Adrenal gland (tissue), 12 donors: ENCODE results near the gene ARHGAP26. TPM values are rescaled to one million over a fixed set of nuclear protein-coding genes. Genes with fewer than 3 reads are reported as not detected.

Source experiments
- DNase-seq, 7 donors: peaks; one replicate each; pipeline ENCODE4 v3.0.0-alpha.2; 2019 to 2020
- H3K27ac ChIP-seq, 5 donors: fragments of 200-600 bp; sonication (generic) in 4 of 5; 1 replicate in 3 of 5; 2 replicates in 2 of 5; pipeline versions ENCODE4 v1.5.1 to v1.8.0; 2016 to 2020; ENCODE audit warnings: mild to moderate bottlenecking in 1 of 5
- H3K27me3 ChIP-seq: fragments of 200-600 bp; 2 replicates; pipeline ENCODE4 v1.8.0; 2021
- H3K36me3 ChIP-seq, 2 donors: fragments of 200-600 bp; replicated peaks in 1 of 2; 1 replicate in 1 of 2; 2 replicates in 1 of 2; pipeline versions ENCODE4 v1.5.1 to v1.8.0; 2018 to 2022
- H3K4me1 ChIP-seq, 2 donors: fragments of 200-600 bp; replicated peaks in 1 of 2; 1 replicate in 1 of 2; 2 replicates in 1 of 2; pipeline versions ENCODE4 v1.5.1 to v1.8.0; 2018 to 2021
- H3K4me3 ChIP-seq, 4 donors: fragments of 200-600 bp; sonication (generic) in 3 of 4; one replicate each; pipeline ENCODE4 v1.5.1; 2016 to 2018
- H3K9me3 ChIP-seq, 3 donors: fragments of 200-600 bp; sonication (generic) in 1 of 3; replicated peaks in 1 of 3; 1 replicate in 2 of 3; 2 replicates in 1 of 3; pipeline versions ENCODE4 v1.5.1 to v1.8.0; 2016 to 2021
- POLR2A ChIP-seq, 2 donors: fragments of 450-650 bp; IDR thresholded peaks; one replicate each; pipeline ENCODE4 v1.6.1; 2017; ENCODE audit warnings: antibody characterized with exemption in 2 of 2, mild to moderate bottlenecking in 2 of 2, moderate library complexity in 1 of 2
- WGBS, 4 donors: extraction: QIAGEN DNeasy Blood & Tissue Kit in 2 of 4; methylation state at CpG; one replicate each; pipeline versions ENCODE4 v1.1.5 to v1.1.7; 2013 to 2017; 5-methylcytosine and 5-hydroxymethylcytosine counted together
- intact Hi-C, 2 donors: fragments of 100-400 bp; cut with DNase I; formaldehyde crosslinking; loops; one replicate each; pipeline versions ENCODE4 v1.14.1 to v1.15.0; 2022 to 2023
- polyA plus RNA-seq, 3 donors: library from polyadenylated mRNA; stranded (reverse); fragments of 200-250 nt in 2 of 3; fragments of 350-450 nt in 1 of 3; fragmentation: Illumina TruSeq in 1 of 3; extraction: RNeasy Lipid Tissue Mini Kit (QIAGEN cat#74804) in 1 of 3; gene quantifications; one replicate each; pipeline ENCODE4 v1.2.3, GENCODE V29; 2013 to 2014
- total RNA-seq, 9 donors: library from RNA; depleted of rRNA in 4 of 9; stranded (reverse); fragments of >200 nt in 4 of 9; fragments of 120-200 nt in 1 of 9; fragmentation: NEBNext Ultra II Directional in 1 of 9; extraction: Animal tissue kit (Norgen Biotek cat#: 25700) in 1 of 9; gene quantifications; one replicate each; pipeline versions ENCODE4 v1.1.0 to v1.2.4, GENCODE V29; 2013 to 2023
- TF ChIP-seq, protein P1 (sequence below), 6 experiments: fragments of 450-650 bp in 4 of 6; fragments of 200-600 bp in 2 of 6; sonication (generic) in 1 of 6; IDR thresholded peaks; 1 replicate in 5 of 6; 2 replicates in 1 of 6; pipeline versions ENCODE4 v1.5.1 to v1.8.0; 2016 to 2021; ENCODE audit warnings: antibody characterized with exemption in 6 of 6, mild to moderate bottlenecking in 2 of 6, moderate library complexity in 1 of 6
- donor health status: healthy with polysubstance abuse.
- donor health status: Bipolar disorder and iron deficiency.
- donor health status: DM: yes; HTN: yes; CAD: no.
- donor health status: DM: no; HTN: no; CAD: no.
- donor health status: DM: no; HTN: no; CAD: no.
- donor health status: DM: yes; HTN: yes; CAD: no.

Gene ARHGAP26
- total and polyA plus RNA-seq, 12 donors = 3.0 to 21.7 (median 10.8) TPM

DNA sequence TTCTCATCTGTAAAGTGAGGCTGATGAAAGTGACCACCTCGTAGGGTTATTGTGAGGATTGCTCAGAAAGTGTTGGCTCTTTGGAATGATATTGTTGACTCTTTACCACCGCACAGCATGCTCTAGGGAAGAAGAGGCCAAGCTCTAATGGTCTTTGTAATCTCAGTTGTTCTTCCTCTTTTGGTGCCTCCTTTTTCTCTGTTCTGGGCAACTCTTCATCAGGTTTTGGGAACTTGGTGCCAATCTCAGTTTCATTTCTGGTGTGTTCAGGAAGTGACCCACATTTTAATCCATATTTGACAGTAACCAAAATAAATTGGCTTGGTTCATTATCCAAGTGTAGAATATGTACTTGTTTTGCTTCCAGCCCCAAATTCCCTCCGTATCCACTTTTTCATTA lies 25.1 kb downstream of the ARHGAP26 start:
- no peaks in the 10 kb centered on the region for H3K36me3 ChIP-seq
- no peaks in the 10 kb centered on the region for H3K27me3 ChIP-seq
- intact Hi-C loops = no loop called here
- no peaks in the 10 kb centered on the region for H3K9me3 ChIP-seq
- WGBS, 4 donors = 71 to 80% (median 76%) methylated on average over 3 of the region's 3 CpGs
- H3K4me1 ChIP-seq = peaks cover 0 to 38% of the 10 kb centered on the region in 2 donors
- DNase-seq = no peak
- TF ChIP-seq, protein P1, sequence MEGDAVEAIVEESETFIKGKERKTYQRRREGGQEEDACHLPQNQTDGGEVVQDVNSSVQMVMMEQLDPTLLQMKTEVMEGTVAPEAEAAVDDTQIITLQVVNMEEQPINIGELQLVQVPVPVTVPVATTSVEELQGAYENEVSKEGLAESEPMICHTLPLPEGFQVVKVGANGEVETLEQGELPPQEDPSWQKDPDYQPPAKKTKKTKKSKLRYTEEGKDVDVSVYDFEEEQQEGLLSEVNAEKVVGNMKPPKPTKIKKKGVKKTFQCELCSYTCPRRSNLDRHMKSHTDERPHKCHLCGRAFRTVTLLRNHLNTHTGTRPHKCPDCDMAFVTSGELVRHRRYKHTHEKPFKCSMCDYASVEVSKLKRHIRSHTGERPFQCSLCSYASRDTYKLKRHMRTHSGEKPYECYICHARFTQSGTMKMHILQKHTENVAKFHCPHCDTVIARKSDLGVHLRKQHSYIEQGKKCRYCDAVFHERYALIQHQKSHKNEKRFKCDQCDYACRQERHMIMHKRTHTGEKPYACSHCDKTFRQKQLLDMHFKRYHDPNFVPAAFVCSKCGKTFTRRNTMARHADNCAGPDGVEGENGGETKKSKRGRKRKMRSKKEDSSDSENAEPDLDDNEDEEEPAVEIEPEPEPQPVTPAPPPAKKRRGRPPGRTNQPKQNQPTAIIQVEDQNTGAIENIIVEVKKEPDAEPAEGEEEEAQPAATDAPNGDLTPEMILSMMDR (IDR thresholded peaks at IDR 0.05) = no peak
- TF ChIP-seq POLR2A (IDR thresholded peaks at IDR 0.05) = no peak
- H3K4me3 ChIP-seq = no peak overlapping the region
- peak overlapping the region in 2 of 5 donors; percentile 18 to 63 for H3K27ac ChIP-seq

GRCh38 chr5:142796492-142797109 lies 26.4 kb downstream of the ARHGAP26 start:
- WGBS, 4 donors = 58 to 70% (median 64%) methylated on average over 4 of the region's 4 CpGs
- intact Hi-C loops = no loop called here
- no peak overlapping the region for H3K27ac ChIP-seq

GRCh38 chr5:142797420-142797819 lies 27.2 kb downstream of the ARHGAP26 start:
- WGBS, 4 donors = 68 to 86% (median 75%) methylated on average over 3 of the region's 3 CpGs
- Histone ChIP-seq H3K36me3 (no peaks in the 10 kb centered on the region), H3K27ac (peak overlapping the region in 2 of 5 donors; percentile 22 to 48), H3K4me1 (peaks cover 0 to 38% of the 10 kb centered on the region in 2 donors), H3K27me3 (no peaks in the 10 kb centered on the region), H3K4me3 (no peak overlapping the region), H3K9me3 (no peaks in the 10 kb centered on the region)
- TF ChIP-seq, protein P1 (IDR thresholded peaks at IDR 0.05) = no peak
- TF ChIP-seq POLR2A (IDR thresholded peaks at IDR 0.05) = no peak
- DNase-seq = no peak
- intact Hi-C loops = no loop called here

More at GRCh38 chr5:142796492-142797109, 26.4 kb downstream of the ARHGAP26 start:
- Histone ChIP-seq H3K9me3 (no peaks in the 10 kb centered on the region), H3K4me3 (no peak overlapping the region), H3K36me3 (no peaks in the 10 kb centered on the region), H3K27me3 (no peaks in the 10 kb centered on the region), H3K4me1 (peaks cover 0 to 38% of the 10 kb centered on the region in 2 donors)
- TF ChIP-seq, protein P1 (IDR thresholded peaks at IDR 0.05) = no peak
- no peak for TF ChIP-seq POLR2A (IDR thresholded peaks at IDR 0.05)
- DNase-seq = no peak

DNA sequence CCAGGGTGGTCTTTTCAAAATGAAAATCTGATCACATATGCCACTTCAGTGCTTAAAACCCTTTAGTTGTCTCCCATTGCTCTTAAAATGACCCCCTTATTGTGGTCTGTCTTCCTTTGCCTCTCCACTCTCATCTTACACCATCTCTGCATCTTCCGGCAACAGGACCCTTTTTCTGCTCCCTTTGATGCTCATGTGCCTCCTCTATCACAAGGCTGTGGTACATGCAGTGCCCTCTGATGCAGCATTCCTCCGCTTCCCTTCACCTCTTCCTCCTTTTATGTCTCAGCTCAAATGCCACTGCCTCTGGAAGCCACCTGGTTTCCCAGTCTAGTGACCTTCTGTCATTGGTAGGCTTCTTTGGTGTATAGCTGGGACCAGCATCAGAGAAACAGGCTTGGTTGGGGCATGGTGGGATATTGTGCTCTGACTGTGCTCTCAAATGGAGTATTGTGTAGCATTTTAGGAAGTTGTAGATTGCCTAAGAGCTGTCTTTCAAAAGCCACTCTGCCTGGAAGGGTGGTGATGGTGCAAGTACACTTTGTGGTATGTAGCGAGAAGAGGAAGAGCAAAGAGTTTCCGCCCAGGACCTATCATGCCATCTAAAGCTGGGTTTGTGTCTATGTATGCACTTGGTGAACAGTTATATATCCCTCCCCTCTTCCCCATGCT lies 28.1 kb downstream of the ARHGAP26 start:
- DNase-seq = peak in 3 of 7 donors; percentile 47 to 68 (median 56)
- Histone ChIP-seq H3K4me3 (no peak overlapping the region), H3K27ac (peak overlapping the region in 2 of 5 donors; percentile 36 to 70), H3K9me3 (no peaks in the 10 kb centered on the region), H3K4me1 (peaks cover 0 to 43% of the 10 kb centered on the region in 2 donors), H3K36me3 (no peaks in the 10 kb centered on the region), H3K27me3 (no peaks in the 10 kb centered on the region)
- WGBS, 4 donors = 79 to 93% (median 85%) methylated on average over 4 of the region's 4 CpGs
- intact Hi-C loops = no loop called here
- TF ChIP-seq, protein P1 (IDR thresholded peaks at IDR 0.05) = no peak
- no peak for TF ChIP-seq POLR2A (IDR thresholded peaks at IDR 0.05)
